ENCODE data around the gene NNAT. TPM values are rescaled to one million over a fixed set of nuclear protein-coding genes. Genes with fewer than 3 reads are reported as not detected.

The NNAT gene
- total RNA-seq, 1 experiment from 2014 or later = not detected

GRCh38 chr20:37500311-37500710, 20.7 kb upstream of the NNAT start:
- ChIA-PET POLR2A (ENCODE audit: low non-redundant PET) (no interaction called here), CTCF (no interaction called here)
- TF ChIP-seq CTCF (conservative IDR thresholded peaks at IDR 0.05; ENCODE audit: low read depth, low read length) (no peak), EZH2 (IDR thresholded peaks at IDR 0.05; ENCODE audit: borderline replicate concordance, low read depth, low read length, poor library complexity, severe bottlenecking) (no peak)
- Histone ChIP-seq H3K4me3 (ENCODE audit: low read depth, low read length, poor library complexity, severe bottlenecking) (no peak overlapping the region), H3K27ac (ENCODE audit: low read depth, low read length, poor library complexity, severe bottlenecking) (no peak overlapping the region), H3K4me1 (ENCODE audit: insufficient read depth, low read length, poor library complexity, severe bottlenecking) (no peaks in the 10 kb centered on the region), H3K27me3 (replicated peaks; ENCODE audit: insufficient read depth, low read depth, low read length, poor library complexity) (no peaks in the 10 kb centered on the region), H3K36me3 (ENCODE audit: insufficient read depth, low read length, poor library complexity, severe bottlenecking) (no peaks in the 10 kb centered on the region), H3K9me3 (ENCODE audit: low read depth, low read length, poor library complexity, severe bottlenecking) (no peaks in the 10 kb centered on the region)
- no TSS peak for BruUV-seq (replicated peaks)
- intact Hi-C loops (cut with micrococcal nuclease; ENCODE audit: unreplicated experiment) = no loop called here
- no peak for DNase-seq (ENCODE audit: low spot score)

GRCh38 chr20:37501940-37502339, 19.1 kb upstream of the NNAT start:
- Histone ChIP-seq H3K27me3 (replicated peaks; ENCODE audit: insufficient read depth, low read depth, low read length, poor library complexity) (no peaks in the 10 kb centered on the region), H3K4me1 (ENCODE audit: insufficient read depth, low read length, poor library complexity, severe bottlenecking) (no peaks in the 10 kb centered on the region), H3K27ac (ENCODE audit: low read depth, low read length, poor library complexity, severe bottlenecking) (no peak overlapping the region), H3K9me3 (ENCODE audit: low read depth, low read length, poor library complexity, severe bottlenecking) (no peaks in the 10 kb centered on the region), H3K4me3 (ENCODE audit: low read depth, low read length, poor library complexity, severe bottlenecking) (no peak overlapping the region), H3K36me3 (ENCODE audit: insufficient read depth, low read length, poor library complexity, severe bottlenecking) (no peaks in the 10 kb centered on the region)
- no TSS peak for BruUV-seq (replicated peaks)
- intact Hi-C loops (cut with micrococcal nuclease; ENCODE audit: unreplicated experiment) = no loop called here
- no peak for TF ChIP-seq EZH2 (IDR thresholded peaks at IDR 0.05; ENCODE audit: borderline replicate concordance, low read depth, low read length, poor library complexity, severe bottlenecking)
- TF ChIP-seq CTCF (conservative IDR thresholded peaks at IDR 0.05; ENCODE audit: low read depth, low read length) = no peak
- POLR2A ChIA-PET (ENCODE audit: low non-redundant PET) = no interaction called here
- CTCF ChIA-PET = no interaction called here
- no peak for DNase-seq (ENCODE audit: low spot score)

- POLR2A ChIA-PET (ENCODE audit: low non-redundant PET) = no interaction called here
- H3K4me1 ChIP-seq (ENCODE audit: insufficient read depth, low read length, poor library complexity, severe bottlenecking) = no peaks in the 10 kb centered on the region
- no peak for DNase-seq (ENCODE audit: low spot score)
- H3K4me3 ChIP-seq (ENCODE audit: low read depth, low read length, poor library complexity, severe bottlenecking) = no peak overlapping the region
- intact Hi-C loops (cut with micrococcal nuclease; ENCODE audit: unreplicated experiment) = no loop called here
- H3K9me3 ChIP-seq (ENCODE audit: low read depth, low read length, poor library complexity, severe bottlenecking) = no peaks in the 10 kb centered on the region
- no peaks in the 10 kb centered on the region for H3K27me3 ChIP-seq (replicated peaks; ENCODE audit: insufficient read depth, low read depth, low read length, poor library complexity)
- no TSS peak for BruUV-seq (replicated peaks)
- CTCF ChIA-PET = no interaction called here
- TF ChIP-seq CTCF (conservative IDR thresholded peaks at IDR 0.05; ENCODE audit: low read depth, low read length) = no peak
- no peak overlapping the region for H3K27ac ChIP-seq (ENCODE audit: low read depth, low read length, poor library complexity, severe bottlenecking)
- no peaks in the 10 kb centered on the region for H3K36me3 ChIP-seq (ENCODE audit: insufficient read depth, low read length, poor library complexity, severe bottlenecking)
These were observed 18.4 kb upstream of the NNAT start for GRCh38 chr20:37502654-37503053.
